HCT116 (cell line): ENCODE results near the gene CAMK1D. TPM values are rescaled to one million over a fixed set of nuclear protein-coding genes. Genes with fewer than 3 reads are reported as not detected.

Source experiments
- ATAC-seq: fragments of 200-7000 bp; cut with Tn5 transposase; 2 replicates; pipeline ENCODE4 v1.9.1; 2020; ENCODE audit warnings: mild to moderate bottlenecking, moderate library complexity
- BruUV-seq: library from RNA; stranded (reverse); fragments of 400-500 nt; replicated peaks from 2 replicates; lab custom pipeline; 2021; lab: Mats Ljungman, UMichigan
- CTCF ChIA-PET: fragments of 300-600 bp; sonication (Branson Sonifier 250); formaldehyde crosslinking; loops from one replicate; lab custom pipeline; 2021; ENCODE audit warnings: antibody characterized with exemption; lab: Charles Lee
- POLR2A ChIA-PET: fragments of 300-600, 350-600 bp; sonication (Branson Sonifier 250); formaldehyde crosslinking; loops from one replicate; lab custom pipeline; 2021; ENCODE audit warnings: antibody characterized with exemption; lab: Charles Lee
- RAD21 ChIA-PET, 2 experiments: fragments of 300-600 bp; sonication (Branson Sonifier 250); formaldehyde crosslinking; loops; one replicate each; lab custom pipeline; 2023; ENCODE audit warnings: low total read pairs in 2 of 2; ENCODE audit not compliant: uncharacterized antibody in 2 of 2, unreplicated experiment in 2 of 2, low non-redundant PET in 1 of 2; lab: Charles Lee
- DNase-seq: peaks from one replicate; pipeline ENCODE4 v3.0.0-alpha.2; 2010; ENCODE audit warnings: low read depth, low spot score
- H2AFZ ChIP-seq: fragments of 200-600 bp; shearing (Covaris generic), sonication (generic); 2 replicates; pipeline ENCODE4 v1.6.1; 2017; ENCODE audit warnings: low read depth, mixed run types, mixed read lengths, antibody characterized with exemption, low read length; ENCODE audit not compliant: poor library complexity, severe bottlenecking
- H3K27ac ChIP-seq: 2 replicates; pipeline ENCODE4 v1.5.1; 2012; ENCODE audit warnings: low read depth, low read length
- H3K27me3 ChIP-seq: fragments of 200-600 bp; sonication (generic); 2 replicates; pipeline ENCODE4 v1.6.1; 2016; ENCODE audit warnings: mixed run types, low read length, mixed read lengths; ENCODE audit not compliant: insufficient read depth
- H3K36me3 ChIP-seq, 2 experiments: fragments of 200-500 bp in 1 of 2; fragments of 200-600 bp in 1 of 2; sonication (Bioruptor generic) in 1 of 2; sonication (generic) in 1 of 2; 2 replicates each; pipeline versions ENCODE4 v1.5.1 to v1.6.1; 2014 to 2016; ENCODE audit warnings: low read length in 2 of 2, inconsistent platforms in 1 of 2, mixed read lengths in 1 of 2, mixed run types in 1 of 2; ENCODE audit not compliant: insufficient read depth in 2 of 2, control insufficient read depth in 1 of 2
- H3K4me1 ChIP-seq, 2 experiments: fragments of 200-600 bp in 1 of 2; sonication (generic) in 1 of 2; 2 replicates each; pipeline versions ENCODE4 v1.5.1 to v1.6.1; 2012 to 2017; ENCODE audit warnings: low read length in 2 of 2, inconsistent platforms in 1 of 2, mild to moderate bottlenecking in 1 of 2, mixed read lengths in 1 of 2, mixed run types in 1 of 2, moderate library complexity in 1 of 2; ENCODE audit not compliant: insufficient read depth in 2 of 2, control insufficient read depth in 1 of 2
- H3K4me2 ChIP-seq: fragments of 200-600 bp; sonication (generic); 2 replicates; pipeline ENCODE4 v1.6.1; 2017; ENCODE audit warnings: mixed run types, low read length, mixed read lengths
- H3K4me3 ChIP-seq, 2 experiments: fragments of 200-600 bp in 1 of 2; sonication (generic) in 1 of 2; replicated peaks in 1 of 2; 2 replicates each; pipeline ENCODE4 v1.5.1; 2011 to 2016; ENCODE audit warnings: low read length in 2 of 2, control low read depth in 1 of 2, low read depth in 1 of 2, mild to moderate bottlenecking in 1 of 2, mixed read lengths in 1 of 2, mixed run types in 1 of 2
- H3K79me2 ChIP-seq: fragments of 200-600 bp; sonication (generic); 2 replicates; pipeline ENCODE4 v1.6.1; 2017; ENCODE audit warnings: mild to moderate bottlenecking, mixed run types, low read length, moderate library complexity, mixed read lengths; ENCODE audit not compliant: insufficient read depth
- H3K9ac ChIP-seq: fragments of 200-600 bp; sonication (generic); 2 replicates; pipeline ENCODE4 v1.6.1; 2016; ENCODE audit warnings: low read length, mixed read lengths
- H3K9me2 ChIP-seq: fragments of 200-600 bp; sonication (generic), shearing (Covaris generic); 2 replicates; pipeline ENCODE4 v1.6.1; 2017; ENCODE audit warnings: mixed run types, mild to moderate bottlenecking, moderate library complexity; ENCODE audit not compliant: insufficient read depth
- H3K9me3 ChIP-seq, 2 experiments: fragments of 200-500 bp in 1 of 2; fragments of 200-600 bp in 1 of 2; sonication (Bioruptor generic) in 1 of 2; sonication (generic) in 1 of 2; 2 replicates each; pipeline ENCODE4 v1.6.1; 2014 to 2017; ENCODE audit warnings: low read length in 2 of 2, mixed read lengths in 2 of 2, inconsistent platforms in 1 of 2, low read depth in 1 of 2, mild to moderate bottlenecking in 1 of 2, mixed run types in 1 of 2, moderate library complexity in 1 of 2; ENCODE audit not compliant: control insufficient read depth in 1 of 2, insufficient read depth in 1 of 2
- H4K20me1 ChIP-seq: fragments of 200-600 bp; sonication (generic), shearing (Covaris generic); 2 replicates; pipeline ENCODE4 v1.6.1; 2017; ENCODE audit warnings: mixed run types, mild to moderate bottlenecking, moderate library complexity; ENCODE audit not compliant: insufficient read depth
- ATF3 ChIP-seq: IDR thresholded peaks from 2 replicates; pipeline ENCODE4 v1.6.1; 2012
- CBX3 ChIP-seq: IDR thresholded peaks from 2 replicates; pipeline ENCODE4 v1.6.1; 2012; ENCODE audit warnings: low read depth
- CEBPB ChIP-seq: IDR thresholded peaks from 2 replicates; pipeline ENCODE4 v1.6.1; 2012; ENCODE audit warnings: low read depth
- CTCF ChIP-seq, 3 experiments: fragments of 200-600 bp in 1 of 3; sonication (generic) in 1 of 3; IDR thresholded peaks in 2 of 3; conservative IDR thresholded peaks in 1 of 3; 2 replicates each; pipeline ENCODE4 v1.5.1; 2012 to 2017; ENCODE audit warnings: low read depth in 2 of 3, low read length in 2 of 3, antibody characterized with exemption in 1 of 3, borderline replicate concordance in 1 of 3, control low read depth in 1 of 3, mild to moderate bottlenecking in 1 of 3, mixed read lengths in 1 of 3, mixed run types in 1 of 3, moderate library complexity in 1 of 3; ENCODE audit not compliant: insufficient read depth in 1 of 3
- EGR1 ChIP-seq: IDR thresholded peaks from 2 replicates; pipeline ENCODE4 v1.6.1; 2012; ENCODE audit warnings: low read depth
- ELF1 ChIP-seq: IDR thresholded peaks from 2 replicates; pipeline ENCODE4 v1.6.1; 2012; ENCODE audit warnings: low read depth, borderline replicate concordance
- EZH2 ChIP-seq: fragments of 200-600 bp; sonication (generic); IDR thresholded peaks from 2 replicates; pipeline ENCODE4 v1.6.1; 2017; ENCODE audit warnings: antibody characterized with exemption, mixed run types
- EZH2phosphoT487 ChIP-seq: fragments of 200-600 bp; IDR thresholded peaks from 2 replicates; pipeline ENCODE4 v1.6.1; 2018; ENCODE audit warnings: antibody characterized with exemption, borderline replicate concordance
- FOSL1 ChIP-seq: IDR thresholded peaks from 2 replicates; pipeline ENCODE4 v1.6.1; 2012; ENCODE audit warnings: low read depth
- MAX ChIP-seq: IDR thresholded peaks from 2 replicates; pipeline ENCODE4 v1.6.1; 2012
- POLR2A ChIP-seq: IDR thresholded peaks from 2 replicates; pipeline ENCODE4 v1.7.0; 2011; ENCODE audit warnings: borderline replicate concordance; ENCODE audit not compliant: insufficient read depth, insufficient read length; ENCODE audit errors: extremely low read depth
- POLR2AphosphoS5 ChIP-seq: IDR thresholded peaks from 2 replicates; pipeline ENCODE4 v1.6.1; 2011; ENCODE audit warnings: mild to moderate bottlenecking, low read depth, low read length, moderate library complexity
- RAD21 ChIP-seq: IDR thresholded peaks from 2 replicates; pipeline ENCODE4 v1.6.1; 2012; ENCODE audit warnings: low read depth, mild to moderate bottlenecking
- SIN3A ChIP-seq: IDR thresholded peaks from 2 replicates; pipeline ENCODE4 v1.6.1; 2012; ENCODE audit warnings: low read depth
- SP1 ChIP-seq: IDR thresholded peaks from 2 replicates; pipeline ENCODE4 v1.6.1; 2012; ENCODE audit warnings: low read depth
- SRF ChIP-seq: IDR thresholded peaks from 2 replicates; pipeline ENCODE4 v1.6.1; 2012; ENCODE audit warnings: low read depth
- TCF7L2 ChIP-seq: IDR thresholded peaks from 2 replicates; pipeline ENCODE4 v1.7.0; 2011; ENCODE audit warnings: borderline replicate concordance, inconsistent platforms; ENCODE audit not compliant: insufficient read depth, insufficient read length; ENCODE audit errors: extremely low read depth
- YY1 ChIP-seq: IDR thresholded peaks from 2 replicates; pipeline ENCODE4 v1.6.1; 2011; ENCODE audit warnings: low read length, low read depth, moderate library complexity, mild to moderate bottlenecking; ENCODE audit not compliant: insufficient replicate concordance; ENCODE audit errors: extremely low read depth
- ZBTB33 ChIP-seq: IDR thresholded peaks from 2 replicates; pipeline ENCODE4 v1.6.1; 2011; ENCODE audit warnings: mild to moderate bottlenecking, low read length, moderate library complexity; ENCODE audit not compliant: insufficient replicate concordance; ENCODE audit errors: extremely low read depth
- ZFX ChIP-seq: fragments of 450-650 bp; IDR thresholded peaks from 2 replicates; pipeline ENCODE4 v1.6.1; 2017
- ZNF274 ChIP-seq: fragments of 200-500 bp; sonication (Bioruptor generic); IDR thresholded peaks from 2 replicates; pipeline ENCODE4 v1.6.1; 2014; ENCODE audit warnings: mild to moderate bottlenecking, low read depth, low read length, inconsistent platforms
- intact Hi-C: fragments of 100-400 bp; cut with micrococcal nuclease; formaldehyde crosslinking; loops from 2 replicates; pipeline ENCODE4 v1.10.0; 2022
- total RNA-seq: library from RNA; stranded (reverse); gene quantifications from one replicate; pipeline ENCODE4 v1.2.1, GENCODE V29; 2021; ENCODE audit not compliant: unreplicated experiment

Gene CAMK1D
- total RNA-seq, 1 experiment from 2014 or later: 9.6 TPM

- peak; percentile 71 for DNase-seq
- no peak for TF ChIP-seq EGR1
- TF ChIP-seq ELF1: no peak
- no peak for TF ChIP-seq SRF
- peak; percentile 51; the same call in 1 of the 2 replicates for TF ChIP-seq FOSL1
- TF ChIP-seq CTCF (IDR thresholded peaks at IDR 0.05 in 2 of 3, conservative IDR thresholded peaks at IDR 0.05 in 1 of 3; ENCODE audit: borderline replicate concordance in 1 of 3, insufficient read depth in 1 of 3, low read depth in 2 of 3, low read length in 2 of 3): peak; percentile 33 to 60 (median 57); a peak in 5 of 6 replicates
- TF ChIP-seq SP1: peak; percentile 73
- TF ChIP-seq CBX3: no peak
- TF ChIP-seq ZBTB33: no peak
- no peak for TF ChIP-seq CEBPB
- peak; percentile 36; the same call in 1 of the 2 replicates for TF ChIP-seq POLR2AphosphoS5
- no peak for TF ChIP-seq EZH2
- TF ChIP-seq ZFX: no peak
- peak; percentile 89 for TF ChIP-seq TCF7L2
- no peak for TF ChIP-seq ZNF274
- peak; percentile 57 for TF ChIP-seq RAD21
- TF ChIP-seq EZH2phosphoT487: no peak
- TF ChIP-seq MAX: peak; percentile 42; the same call in 1 of the 2 replicates
- no peak for TF ChIP-seq POLR2A
- TF ChIP-seq SIN3A: peak; percentile 20; the same call in 1 of the 2 replicates
- no peak for TF ChIP-seq ATF3
- no peak for TF ChIP-seq YY1
Measured at GRCh38 chr10:12707461-12708185, 358.3 kb downstream of the CAMK1D start.

More at GRCh38 chr10:12707461-12708185, 358.3 kb downstream of the CAMK1D start:
- ChIA-PET CTCF (interaction anchor here (0.7 to 2.0 kb wide), 7 partner anchors 10 to 577 kb away, joined by 3 to 8 read pairs (median 5); partner anchors contain the start of gene OPTN), POLR2A (interaction anchor here (0.9 to 3.5 kb wide), 2 partner anchors 13 to 493 kb away, joined by 3 to 13 read pairs; no protein-coding TSS in a partner anchor), RAD21 (no interaction called here)
- no peaks in the 10 kb centered on the region for H3K9me3 ChIP-seq
- H3K79me2 ChIP-seq: no peaks in the 10 kb centered on the region
- no peaks in the 10 kb centered on the region for H3K36me3 ChIP-seq
- peak overlapping the region in 1 of 2 experiments; percentile 16; a peak in 2 of 4 replicates for H3K4me3 ChIP-seq
- H2AFZ ChIP-seq: peak overlapping the region; percentile 63
- peak; percentile 71 for ATAC-seq
- peak overlapping the region; percentile 48; the same call in 1 of the 2 replicates for H3K27ac ChIP-seq
- no peaks in the 10 kb centered on the region for H3K9me2 ChIP-seq
- no TSS peak for BruUV-seq
- peak overlapping the region; percentile 67 for H3K4me2 ChIP-seq
- H4K20me1 ChIP-seq: no peaks in the 10 kb centered on the region
- intact Hi-C loops: loop anchor here (5.0 kb wide), 1 partner anchor 360 kb away; the partner anchor contains the start of gene CAMK1D
- peak overlapping the region; percentile 34 for H3K9ac ChIP-seq
- no peaks in the 10 kb centered on the region for H3K27me3 ChIP-seq
- peaks cover 52 to 86% of the 10 kb centered on the region in 2 experiments for H3K4me1 ChIP-seq
